GM19438 (cell line): Measurements from ENCODE around the gene PHF20.
"Not testable (repeated sequence)": the region's sequence is repeated elsewhere in the genome, so short reads cannot be mapped to it uniquely, and the experiment has no call there.

Experiments used
- ATAC-seq: cut with Tn5 transposase; IDR thresholded peaks from one replicate; pipeline ENCODE4 v1.9.1; 2021; ENCODE audit warnings: low read depth; ENCODE audit not compliant: unreplicated experiment

PHF20 gene

DNA sequence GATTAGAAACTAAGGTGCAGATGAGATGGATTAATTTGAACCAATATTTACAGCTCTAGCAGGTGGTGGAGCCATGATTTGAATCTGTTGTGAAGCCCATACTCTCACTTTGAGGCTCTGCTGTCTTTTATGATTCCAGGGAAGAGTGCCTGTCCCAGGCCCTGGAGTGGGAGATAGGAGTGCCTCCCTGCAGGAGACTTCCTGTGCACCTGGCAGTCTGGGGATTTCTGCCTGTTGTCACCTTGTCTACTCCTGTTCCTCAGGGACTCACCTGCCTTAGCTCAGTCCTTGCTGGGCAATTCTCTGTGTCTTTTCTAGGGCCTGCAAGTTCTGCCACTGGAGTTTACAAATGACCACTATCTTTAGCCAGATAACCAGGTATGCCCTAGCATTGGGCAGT, 136.2 kb downstream of the PHF20 start:
- no peak for ATAC-seq

DNA sequence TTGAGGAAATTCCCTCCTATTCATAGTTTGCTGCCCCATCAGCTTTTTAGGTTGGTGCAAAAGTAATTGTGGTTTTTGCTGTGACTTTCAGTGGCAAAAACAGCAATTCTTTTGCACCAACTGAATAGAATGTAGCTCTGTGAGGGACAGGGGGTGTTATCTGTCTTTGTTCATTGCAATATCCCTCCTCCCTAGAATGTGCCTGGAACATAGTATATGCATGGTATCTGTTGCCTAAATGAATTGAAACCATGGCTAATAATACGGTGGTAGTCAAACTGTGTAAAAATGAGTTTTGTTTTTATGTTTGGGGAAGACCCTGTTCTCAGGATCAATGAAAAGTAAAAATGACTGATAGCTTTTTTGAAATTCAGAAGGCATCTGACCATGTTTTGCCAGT, 137.4 kb downstream of the PHF20 start:
- no peak for ATAC-seq

DNA sequence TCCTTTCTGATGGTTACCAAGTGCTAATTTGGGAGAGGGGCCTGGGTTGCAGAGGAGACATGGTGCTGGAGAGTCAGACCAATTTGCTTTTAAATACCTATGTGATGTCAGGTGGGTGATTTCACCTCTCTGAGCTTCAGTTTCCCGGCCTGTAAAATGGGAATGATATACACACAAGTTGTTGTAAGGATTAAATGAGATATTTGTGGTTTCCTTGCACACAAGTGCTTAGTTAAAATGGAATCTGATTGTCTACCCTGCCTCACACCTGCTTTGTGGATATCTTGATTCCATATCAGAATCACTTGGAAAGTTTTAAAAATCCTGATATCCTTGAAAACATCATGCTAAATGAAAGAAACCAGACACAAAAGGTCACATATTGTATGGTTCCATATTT, 138.0 kb downstream of the PHF20 start:
- no peak for ATAC-seq

DNA sequence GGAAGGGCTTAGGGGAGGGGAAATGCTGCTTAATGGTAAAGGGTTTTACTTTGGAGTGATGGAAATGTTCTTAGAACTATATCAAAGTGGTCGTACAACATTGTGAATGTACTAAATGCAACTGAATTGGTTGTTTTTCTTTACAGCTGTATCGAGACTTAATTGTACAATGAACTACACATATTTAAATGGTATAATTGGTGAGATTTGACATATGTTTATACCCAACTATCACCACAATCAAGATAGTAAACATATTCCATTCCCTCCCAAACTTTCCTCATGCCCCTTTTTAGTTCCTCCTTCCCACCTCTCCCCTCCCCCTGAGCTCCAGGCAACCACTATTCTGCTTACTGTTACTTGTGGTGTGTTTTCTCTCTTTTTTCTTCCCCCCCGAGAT, 138.4 kb downstream of the PHF20 start:
- ATAC-seq: no peak

DNA sequence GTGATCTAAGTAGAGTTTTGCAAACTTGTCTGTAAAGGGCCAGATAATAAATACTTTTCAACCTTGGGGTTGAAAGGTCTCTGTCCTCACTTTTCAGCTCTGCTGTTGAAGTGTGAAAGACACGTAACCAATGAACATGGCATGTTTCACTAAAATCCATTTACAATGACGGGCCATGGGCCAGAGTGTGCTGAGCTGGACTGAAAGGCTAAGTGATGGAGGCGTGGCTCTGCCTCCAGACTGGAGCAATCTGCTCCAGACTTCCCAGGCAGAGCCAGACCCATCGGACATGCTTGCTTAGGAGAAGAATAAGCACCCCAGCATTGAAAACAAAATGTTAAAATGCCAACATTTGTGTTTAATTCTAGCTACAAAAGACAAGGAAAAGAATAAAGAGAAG, 141.1 kb downstream of the PHF20 start:
- no peak for ATAC-seq

DNA sequence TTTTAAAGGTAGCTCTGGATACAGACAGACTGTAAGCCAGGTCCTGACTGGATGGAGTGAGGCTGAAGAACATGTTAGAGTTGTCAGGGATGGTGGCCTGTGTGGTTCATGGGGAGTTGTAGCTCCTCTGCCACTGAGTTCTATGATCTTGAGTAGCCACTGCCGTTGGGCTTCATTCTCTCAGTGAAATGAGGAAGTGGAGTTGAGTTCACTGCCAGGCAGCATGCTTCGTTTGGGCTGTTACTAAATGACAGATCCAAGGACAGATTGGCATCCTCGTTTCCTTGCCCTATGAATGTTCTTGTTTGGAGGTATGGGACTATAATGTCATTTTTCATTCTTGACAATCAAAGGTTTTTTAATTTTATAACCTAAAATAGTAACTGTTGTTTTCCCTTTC, 145.3 kb downstream of the PHF20 start:
- no peak for ATAC-seq

DNA sequence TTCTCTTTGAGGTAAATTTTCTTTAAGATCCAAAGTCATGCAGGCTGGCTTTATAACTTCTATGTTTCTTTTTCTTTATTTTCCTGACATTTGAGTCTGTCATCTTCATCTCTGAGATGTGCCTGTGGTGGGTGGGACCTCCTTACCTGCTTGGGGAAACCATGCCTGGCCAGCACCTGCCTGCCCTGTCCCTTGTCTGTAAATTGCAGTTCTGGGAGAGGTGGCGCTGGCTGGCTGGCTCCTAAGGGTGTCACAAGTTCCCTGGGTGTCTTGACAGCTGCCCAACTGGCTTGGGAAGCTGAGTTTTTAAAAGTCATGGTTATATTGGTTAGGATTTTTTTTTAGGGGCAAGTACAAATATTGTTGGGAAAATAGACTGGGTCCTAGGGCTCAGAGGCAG, 146.2 kb downstream of the PHF20 start:
- ATAC-seq: no peak

DNA sequence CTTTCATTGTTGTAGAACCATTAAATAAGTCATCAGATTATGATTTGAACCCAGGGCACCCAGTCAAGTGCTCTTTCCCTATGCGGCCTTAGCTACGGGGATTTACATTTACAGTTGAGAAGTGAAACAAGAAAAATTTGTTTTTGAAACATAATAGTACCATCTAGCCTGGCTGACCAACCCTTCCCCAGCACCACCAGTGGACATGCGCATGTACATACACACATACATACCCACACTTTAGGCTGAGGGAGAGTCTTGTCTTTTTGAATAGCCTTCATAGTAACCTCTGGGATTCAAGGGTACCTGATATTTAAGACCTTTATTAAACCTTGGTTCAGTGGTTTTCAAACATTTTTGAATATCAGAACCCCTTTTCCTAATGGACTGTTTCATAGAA, 148.7 kb downstream of the PHF20 start:
- no peak for ATAC-seq

DNA sequence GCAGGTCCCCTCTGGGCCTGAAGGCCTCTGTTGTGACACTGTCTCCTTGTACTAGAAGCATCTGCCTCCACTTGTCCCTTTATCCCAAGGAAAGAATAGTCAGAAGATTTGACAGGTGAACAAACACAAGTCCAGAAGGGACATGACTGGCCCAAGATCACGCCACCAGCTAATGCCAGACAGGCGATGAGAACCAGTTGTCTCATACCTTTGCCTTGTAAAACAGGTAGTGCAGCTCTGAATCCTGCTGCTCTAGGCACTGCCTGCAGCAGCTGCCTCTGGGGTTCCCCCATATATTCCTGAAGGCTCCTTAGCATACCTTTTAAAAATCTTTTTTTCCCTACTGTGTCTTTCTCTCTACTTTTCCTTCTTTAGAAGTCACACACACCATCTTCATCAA, 157.5 kb downstream of the PHF20 start:
- ATAC-seq: no peak

DNA sequence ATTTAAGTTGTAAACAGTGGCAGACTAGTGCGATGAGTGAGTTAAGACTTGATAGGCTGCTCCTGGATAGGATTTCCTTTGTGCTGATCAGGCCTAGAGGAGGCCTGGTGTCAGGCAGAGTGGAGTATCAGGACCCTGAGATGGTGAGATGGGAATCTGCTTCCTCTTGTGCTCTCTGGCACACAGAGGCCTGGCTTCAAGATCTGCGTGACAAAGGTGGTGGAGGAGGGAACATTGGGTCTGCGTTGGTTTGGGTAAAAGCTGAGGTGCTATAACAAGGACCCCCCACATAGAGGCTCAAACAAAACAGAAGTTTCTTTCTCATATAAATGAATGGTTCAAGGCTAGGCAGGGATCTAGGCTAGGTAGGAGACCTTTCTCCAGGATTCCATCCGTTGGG, 162.2 kb downstream of the PHF20 start:
- no peak for ATAC-seq

DNA sequence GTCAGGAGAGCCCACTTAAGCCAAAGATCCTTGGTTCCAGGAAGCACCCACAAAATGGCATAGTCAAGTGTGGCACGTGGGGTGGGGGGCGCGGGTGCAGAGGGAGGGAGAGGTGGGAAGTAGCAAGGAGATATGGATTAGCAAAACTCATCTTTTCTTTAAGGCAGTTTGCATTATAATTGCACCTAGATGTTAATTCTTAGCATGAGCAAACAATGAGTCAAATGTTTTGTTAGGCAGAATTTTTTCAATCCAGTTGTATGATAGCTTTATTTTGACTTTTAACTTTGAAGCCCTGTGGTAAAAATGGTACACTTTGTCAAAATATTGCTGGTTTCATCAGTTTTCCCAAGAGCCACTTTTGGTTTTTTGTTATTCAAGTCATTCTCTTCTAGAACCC, 167.4 kb downstream of the PHF20 start:
- no peak for ATAC-seq

DNA sequence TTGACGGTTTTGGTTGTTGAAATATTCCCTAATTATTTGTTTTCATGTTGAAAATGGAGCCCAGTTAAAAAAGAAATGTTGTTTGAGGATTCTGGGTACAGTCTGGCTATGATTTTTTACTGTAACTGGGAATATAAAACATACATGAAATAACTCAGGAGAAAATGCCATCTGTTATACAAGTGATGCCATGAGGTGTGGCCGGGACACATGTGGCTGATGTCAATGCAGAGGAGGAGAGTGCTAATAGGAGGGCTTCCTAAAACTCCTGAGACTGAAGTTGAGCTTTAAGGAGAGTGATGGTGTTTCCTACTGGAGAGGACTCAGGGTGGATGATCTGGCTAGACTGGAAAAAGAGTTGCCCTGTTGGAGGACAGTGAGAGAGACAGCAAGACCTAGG, 169.8 kb downstream of the PHF20 start:
- no peak for ATAC-seq

DNA sequence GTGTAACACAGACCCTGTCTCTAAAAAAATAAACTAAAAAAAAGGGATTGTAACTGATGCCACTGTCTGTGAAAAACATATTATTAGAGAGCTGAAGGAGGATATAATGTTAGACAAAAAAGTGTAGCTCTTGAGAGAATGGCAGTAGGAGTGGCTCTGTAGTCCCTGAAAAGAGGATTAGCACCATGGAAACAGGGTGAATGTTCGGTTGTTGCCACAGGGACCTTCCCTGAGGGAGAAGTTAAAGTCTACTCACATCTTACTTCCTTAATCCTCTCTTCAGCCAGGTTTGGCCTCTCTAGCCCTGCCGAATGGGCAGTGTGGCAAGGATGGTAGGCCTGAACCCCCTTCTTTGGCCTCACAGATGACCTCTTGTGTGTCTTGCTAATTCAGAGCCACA, 170.4 kb downstream of the PHF20 start:
- ATAC-seq: no peak

DNA sequence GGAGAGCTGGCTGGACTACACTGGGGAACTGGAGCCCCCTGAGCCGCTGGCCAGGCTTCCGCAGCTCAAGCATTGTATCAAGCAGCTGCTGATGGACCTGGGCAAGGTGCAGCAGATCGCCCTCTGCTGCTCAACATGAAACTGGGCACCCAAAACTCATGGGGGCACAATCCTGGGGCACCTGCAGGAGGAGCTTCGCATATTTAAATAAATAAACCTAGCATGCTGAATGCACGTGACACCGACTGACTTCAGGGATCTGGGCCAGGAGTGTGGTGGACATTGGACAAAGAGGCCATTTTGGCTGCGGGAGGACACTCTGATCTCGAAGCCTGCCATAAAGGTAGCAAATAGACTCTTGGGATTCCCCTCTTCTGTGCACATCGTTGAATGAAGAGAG, 175.7 kb downstream of the PHF20 start:
- no peak for ATAC-seq

DNA sequence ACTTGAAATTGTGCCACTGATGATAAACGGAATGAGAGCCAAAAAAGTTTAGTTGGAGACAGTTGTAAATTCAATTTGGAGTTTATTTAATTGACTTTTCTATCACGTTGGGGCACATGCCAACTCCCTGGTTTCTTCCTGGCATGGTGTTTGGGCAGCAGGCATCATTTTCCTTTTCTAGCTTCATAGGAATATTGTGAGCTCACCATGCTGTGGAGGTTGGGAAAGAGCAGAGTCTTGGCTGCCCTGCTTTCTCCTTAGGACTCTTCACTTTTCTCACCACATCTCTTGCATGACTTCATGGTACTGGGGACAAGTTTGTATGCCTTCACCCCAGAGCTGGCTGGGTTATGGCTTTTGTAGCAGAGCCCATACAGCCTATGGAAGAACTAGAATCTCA, 176.1 kb downstream of the PHF20 start:
- ATAC-seq: no peak

DNA sequence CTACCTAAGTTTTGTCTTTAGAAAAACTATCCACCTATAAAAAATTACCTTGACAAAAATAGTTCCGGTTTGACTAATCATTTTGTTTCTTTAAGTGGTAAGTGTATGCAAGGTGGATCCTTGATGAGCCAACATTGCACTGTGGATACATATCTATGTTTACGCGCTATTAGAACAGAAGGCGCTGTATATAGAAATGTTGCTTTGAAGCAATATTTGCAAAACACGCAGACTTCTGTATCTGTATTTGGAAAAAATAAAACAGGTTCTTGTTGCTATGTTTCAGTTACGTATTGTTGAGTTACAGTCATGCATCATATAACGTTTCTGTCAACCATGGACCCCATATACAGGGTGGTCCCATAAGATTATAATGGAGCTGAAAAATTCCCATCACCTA, 178.3 kb downstream of the PHF20 start:
- ATAC-seq: no peak

DNA sequence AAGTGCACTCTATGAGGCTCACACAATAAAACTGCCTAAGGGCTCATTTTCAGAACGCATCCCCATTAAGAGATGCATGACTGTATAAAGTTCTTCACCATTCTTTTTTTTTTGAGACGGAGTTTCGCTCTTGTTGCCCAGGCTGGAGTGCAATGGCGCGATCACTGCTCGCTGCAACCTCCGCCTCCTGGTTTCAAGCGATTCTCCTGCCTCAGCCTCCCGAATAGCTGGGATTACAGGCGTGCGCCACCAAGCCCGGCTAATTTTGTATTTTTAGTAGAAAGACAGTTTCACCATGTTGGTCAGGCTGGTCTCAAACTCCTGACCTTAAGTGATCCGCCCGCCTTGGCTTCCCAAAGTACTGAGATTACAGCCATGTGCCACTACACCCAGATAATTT, 180.3 kb downstream of the PHF20 start:
- not testable (repeated sequence) for ATAC-seq

DNA sequence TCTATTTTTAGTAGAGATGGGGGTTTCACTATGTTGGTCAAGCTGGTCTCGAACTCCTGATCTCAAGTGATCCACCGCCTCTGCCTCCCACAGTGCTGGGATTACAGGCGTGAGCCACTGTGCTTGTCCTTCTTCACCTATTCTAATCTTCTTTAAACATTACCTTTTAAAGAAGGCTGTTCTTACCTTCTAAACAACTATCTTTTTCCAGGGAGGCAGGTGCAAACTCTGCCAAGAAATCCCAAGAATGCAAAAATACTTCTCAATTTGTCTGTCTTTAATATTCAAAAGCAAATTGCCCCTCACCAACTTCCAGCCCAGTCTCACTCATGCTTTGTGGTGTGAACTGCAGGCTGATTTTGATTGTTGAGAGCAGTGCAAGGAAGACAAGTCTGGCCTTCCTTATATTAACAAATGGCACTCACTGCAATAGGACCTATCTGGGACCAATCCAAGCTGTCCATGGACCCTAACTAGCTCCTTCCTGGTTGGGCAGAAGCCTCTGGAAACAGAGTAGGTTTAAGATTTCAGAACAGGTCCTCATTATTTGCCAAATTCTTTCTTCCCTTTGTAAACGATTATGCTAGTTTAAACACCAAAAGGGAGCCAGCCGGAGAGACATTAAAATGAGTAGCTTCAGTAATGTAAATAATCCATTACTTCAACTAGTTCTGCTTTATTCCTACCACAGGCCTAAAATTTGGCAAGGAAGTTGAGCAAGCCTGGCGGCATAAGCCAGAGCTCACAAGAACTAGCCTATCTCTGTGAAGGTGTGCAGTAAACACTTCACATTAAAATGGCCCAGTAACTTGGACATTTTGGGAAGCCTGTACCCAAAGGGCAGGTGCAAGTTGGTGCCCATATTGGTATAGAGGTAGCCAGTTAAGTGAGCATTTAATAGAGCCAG, 180.9 kb downstream of the PHF20 start:
- no peak for ATAC-seq

DNA sequence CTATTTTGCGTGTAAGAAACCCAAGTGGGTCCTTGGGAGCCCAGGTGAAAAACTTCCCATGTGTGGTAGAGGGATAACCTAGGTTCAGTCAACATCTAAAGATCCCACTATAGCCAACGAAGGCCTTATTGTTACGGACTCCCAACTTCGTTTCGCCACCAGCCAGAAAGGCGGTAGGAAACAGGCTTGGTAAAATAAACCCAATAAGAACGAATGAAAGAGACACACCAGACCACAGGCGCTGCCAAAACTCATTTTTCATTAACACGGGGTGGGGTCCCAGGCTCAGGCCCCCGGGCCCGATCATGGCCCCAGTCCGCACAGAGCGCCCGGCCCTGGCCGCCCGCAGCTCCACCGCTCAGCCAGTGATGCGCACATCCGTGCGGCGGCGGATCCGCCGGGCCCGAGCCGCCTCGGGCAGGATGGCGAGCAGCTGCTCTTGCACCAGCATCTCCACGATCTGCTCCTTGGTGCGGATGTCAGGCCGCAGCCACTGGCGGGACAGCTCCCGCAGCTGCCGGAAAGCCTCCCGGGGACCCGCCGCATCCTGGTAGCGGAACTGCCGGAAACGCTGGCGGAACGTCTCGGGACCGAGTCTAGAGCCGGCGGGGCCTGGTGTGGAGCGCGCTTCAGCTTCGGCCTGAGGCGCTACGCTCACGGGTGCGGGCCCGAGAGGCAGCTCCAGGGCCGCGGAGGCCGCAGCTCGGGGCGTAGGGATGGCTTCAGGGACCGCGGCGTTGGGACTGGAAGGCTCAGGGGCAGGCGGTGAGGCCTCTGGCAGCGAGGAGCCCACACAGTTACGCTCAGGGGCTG, 181.8 kb downstream of the PHF20 start:
- peak; percentile 22 for ATAC-seq

DNA sequence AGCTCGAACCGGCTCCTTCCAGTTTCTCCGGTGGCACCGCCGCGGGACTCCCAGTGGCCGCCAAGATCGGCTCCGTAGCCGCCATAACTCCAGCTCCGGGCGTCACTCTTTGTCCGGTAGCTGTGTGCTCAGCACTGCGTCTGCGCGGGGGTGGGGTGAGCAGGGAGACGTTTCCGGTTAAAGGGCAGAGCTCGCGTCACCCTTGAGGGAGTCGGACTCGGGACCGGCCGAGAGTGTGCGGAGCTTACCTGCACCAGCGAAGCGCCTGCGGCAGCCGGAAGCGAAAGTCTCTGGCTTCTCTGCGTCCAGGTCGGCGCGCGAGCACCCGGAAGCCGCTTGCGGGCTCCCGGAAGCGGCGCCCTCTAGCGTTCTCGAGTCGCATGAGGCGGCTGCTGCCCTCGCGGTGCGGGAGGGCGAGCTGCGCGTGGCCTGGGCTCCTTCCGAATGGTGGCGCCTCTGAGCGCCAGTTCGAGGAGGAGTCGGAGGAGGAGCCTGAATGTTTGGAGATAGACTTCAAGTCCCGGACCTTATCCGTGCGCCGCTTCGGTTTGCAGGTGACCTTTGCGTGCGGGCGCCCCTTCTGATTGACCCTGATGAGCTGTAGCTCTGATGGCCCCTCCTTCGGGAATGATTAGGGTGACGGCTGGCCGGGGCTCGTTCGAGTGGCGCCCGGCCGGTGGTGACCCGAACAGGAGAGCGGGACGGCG, 182.5 kb downstream of the PHF20 start, which contains the start of gene SCAND1:
SCAND1 (minus strand) TSS at position 303 of the 707 bp plus-strand sequence; CDS start at position 85, 218 bp downstream.
- peak; percentile 88 for ATAC-seq

DNA sequence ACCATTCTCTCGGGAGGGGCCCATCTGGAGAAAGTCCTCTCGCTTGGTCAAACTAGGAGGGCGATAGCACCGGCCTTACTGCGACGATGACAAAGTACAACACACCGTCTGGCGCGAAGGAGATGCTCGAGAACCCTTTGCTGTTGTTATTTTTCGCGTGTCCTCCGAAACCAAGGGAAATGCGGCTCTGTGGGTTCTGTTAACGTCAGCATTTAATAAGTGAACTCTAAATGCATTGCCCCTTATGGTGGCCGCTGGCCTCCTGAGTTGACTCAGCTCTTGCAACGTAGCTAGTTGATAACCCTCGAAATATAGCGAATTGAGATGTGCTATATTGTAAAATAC, 183.1 kb downstream of the PHF20 start:
- ATAC-seq: peak; percentile 0
